GM18526 (cell line): ENCODE results near the gene RASAL2.

Experiments used
- POLR2A ChIP-seq: IDR thresholded peaks from 3 replicates; pipeline ENCODE4 v1.6.1; 2011; ENCODE audit not compliant: insufficient read length; ENCODE audit errors: extremely low read depth

Gene RASAL2

GRCh38 chr1:178323067-178323466, 229.2 kb downstream of the RASAL2 start:
- no peak for TF ChIP-seq POLR2A

GRCh38 chr1:178324003-178324402, 230.1 kb downstream of the RASAL2 start:
- no peak for TF ChIP-seq POLR2A

- TF ChIP-seq POLR2A = no peak
Observed at GRCh38 chr1:178328728-178329127, 234.8 kb downstream of the RASAL2 start.

- TF ChIP-seq POLR2A = no peak
Observed at GRCh38 chr1:178330153-178330552, 236.2 kb downstream of the RASAL2 start.

- no peak for TF ChIP-seq POLR2A
Observed at GRCh38 chr1:178330848-178331497, 237.1 kb downstream of the RASAL2 start.

GRCh38 chr1:178335426-178335825, 241.5 kb downstream of the RASAL2 start:
- no peak for TF ChIP-seq POLR2A

GRCh38 chr1:178337091-178337706, 243.3 kb downstream of the RASAL2 start:
- no peak for TF ChIP-seq POLR2A

- TF ChIP-seq POLR2A = no peak
Observed at GRCh38 chr1:178339834-178340233, 245.9 kb downstream of the RASAL2 start.

- TF ChIP-seq POLR2A = no peak
Observed at GRCh38 chr1:178341261-178341956, 247.5 kb downstream of the RASAL2 start.

GRCh38 chr1:178342745-178343144, 248.8 kb downstream of the RASAL2 start:
- no peak for TF ChIP-seq POLR2A

GRCh38 chr1:178344513-178345091, 250.7 kb downstream of the RASAL2 start:
- no peak for TF ChIP-seq POLR2A

GRCh38 chr1:178345238-178345637, 251.3 kb downstream of the RASAL2 start:
- TF ChIP-seq POLR2A = no peak

- no peak for TF ChIP-seq POLR2A
Observed at GRCh38 chr1:178345807-178346206, 251.9 kb downstream of the RASAL2 start.

GRCh38 chr1:178349801-178350200, 255.9 kb downstream of the RASAL2 start:
- no peak for TF ChIP-seq POLR2A

GRCh38 chr1:178352790-178353416, 259.0 kb downstream of the RASAL2 start:
- no peak for TF ChIP-seq POLR2A
